ENCODE measurements around the gene MEIS1.

The MEIS1 gene

DNA sequence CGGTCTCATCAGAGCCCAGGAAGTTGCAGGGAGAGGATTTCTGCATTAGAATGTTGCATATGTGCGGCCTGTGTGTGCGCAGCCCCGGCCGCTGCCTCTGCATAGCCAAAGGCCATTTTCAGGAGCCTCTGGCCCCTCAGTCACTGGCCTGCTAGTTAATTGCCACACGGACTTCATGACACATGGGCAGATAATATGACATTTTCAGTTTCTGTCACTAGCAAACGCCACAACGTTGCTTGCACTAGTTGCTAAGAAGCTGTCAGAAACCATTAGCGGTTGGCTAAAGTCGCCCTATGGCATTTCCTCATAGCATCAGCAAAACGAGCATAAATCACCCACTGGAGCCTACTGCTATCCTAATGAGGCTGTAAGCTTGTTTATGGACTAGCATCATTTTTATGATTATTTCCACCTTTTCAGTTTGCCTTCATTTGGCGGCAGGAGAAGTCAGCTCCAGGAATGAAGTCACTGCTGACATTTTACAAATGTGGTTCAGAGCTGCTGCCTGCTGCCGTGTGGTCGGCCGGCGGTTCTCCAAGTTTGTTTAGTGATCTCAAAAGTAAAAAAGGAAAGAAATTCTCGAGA is 73.7 kb downstream of the MEIS1 start (continued):
- TF ChIP-seq, protein P1, sequence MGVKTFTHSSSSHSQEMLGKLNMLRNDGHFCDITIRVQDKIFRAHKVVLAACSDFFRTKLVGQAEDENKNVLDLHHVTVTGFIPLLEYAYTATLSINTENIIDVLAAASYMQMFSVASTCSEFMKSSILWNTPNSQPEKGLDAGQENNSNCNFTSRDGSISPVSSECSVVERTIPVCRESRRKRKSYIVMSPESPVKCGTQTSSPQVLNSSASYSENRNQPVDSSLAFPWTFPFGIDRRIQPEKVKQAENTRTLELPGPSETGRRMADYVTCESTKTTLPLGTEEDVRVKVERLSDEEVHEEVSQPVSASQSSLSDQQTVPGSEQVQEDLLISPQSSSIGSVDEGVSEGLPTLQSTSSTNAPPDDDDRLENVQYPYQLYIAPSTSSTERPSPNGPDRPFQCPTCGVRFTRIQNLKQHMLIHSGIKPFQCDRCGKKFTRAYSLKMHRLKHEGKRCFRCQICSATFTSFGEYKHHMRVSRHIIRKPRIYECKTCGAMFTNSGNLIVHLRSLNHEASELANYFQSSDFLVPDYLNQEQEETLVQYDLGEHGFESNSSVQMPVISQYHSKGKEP (tag by site-specific recombination; IDR thresholded peaks at IDR 0.05) = peak; percentile 27; the same call in 1 of the 2 replicates
- TF ChIP-seq YY1 (tag by site-specific recombination; IDR thresholded peaks at IDR 0.05) (no peak), ZNF530 (tag by site-specific recombination; IDR thresholded peaks at IDR 0.05; ENCODE audit: low read depth) (no peak), ZNF624 (tag by site-specific recombination; IDR thresholded peaks at IDR 0.05) (no peak), ZNF555 (tag by site-specific recombination; conservative IDR thresholded peaks at IDR 0.05) (no peak), ZBTB20 (tag by site-specific recombination; IDR thresholded peaks at IDR 0.05) (no peak), ZNF423 (tag by site-specific recombination; IDR thresholded peaks at IDR 0.05) (no peak), ZNF677 (tag by site-specific recombination; IDR thresholded peaks at IDR 0.05) (no peak), GLIS1 (tag by site-specific recombination; IDR thresholded peaks at IDR 0.05) (no peak), ZNF561 (tag by site-specific recombination; IDR thresholded peaks at IDR 0.05; ENCODE audit: borderline replicate concordance) (no peak), IKZF3 (tag by site-specific recombination; IDR thresholded peaks at IDR 0.05) (peak; percentile 37; the same call in 1 of the 2 replicates), KLF8 (tag by site-specific recombination; IDR thresholded peaks at IDR 0.05) (no peak), ZNF747 (tag by site-specific recombination; IDR thresholded peaks at IDR 0.05) (no peak), FEZF1 (tag by site-specific recombination; IDR thresholded peaks at IDR 0.05) (peak; percentile 65), MYNN (tag by site-specific recombination; IDR thresholded peaks at IDR 0.05; ENCODE audit: borderline replicate concordance) (no peak), ZNF600 (tag by site-specific recombination; IDR thresholded peaks at IDR 0.05) (no peak), OSR2 (tag by site-specific recombination; IDR thresholded peaks at IDR 0.05) (peak; percentile 51), GLI4 (tag by site-specific recombination; IDR thresholded peaks at IDR 0.05) (no peak), KLF16 (tag by site-specific recombination; IDR thresholded peaks at IDR 0.05) (no peak), ZNF37A (tag by site-specific recombination; IDR thresholded peaks at IDR 0.05) (no peak), ZNF335 (tag by site-specific recombination; conservative IDR thresholded peaks at IDR 0.05) (peak; percentile 50), ZNF112 (tag by site-specific recombination; IDR thresholded peaks at IDR 0.05) (no peak), SCRT2 (tag by site-specific recombination; IDR thresholded peaks at IDR 0.05) (peak; percentile 78), ZBTB48 (tag by site-specific recombination; IDR thresholded peaks at IDR 0.05) (no peak)
- TF ChIP-seq, protein P2, sequence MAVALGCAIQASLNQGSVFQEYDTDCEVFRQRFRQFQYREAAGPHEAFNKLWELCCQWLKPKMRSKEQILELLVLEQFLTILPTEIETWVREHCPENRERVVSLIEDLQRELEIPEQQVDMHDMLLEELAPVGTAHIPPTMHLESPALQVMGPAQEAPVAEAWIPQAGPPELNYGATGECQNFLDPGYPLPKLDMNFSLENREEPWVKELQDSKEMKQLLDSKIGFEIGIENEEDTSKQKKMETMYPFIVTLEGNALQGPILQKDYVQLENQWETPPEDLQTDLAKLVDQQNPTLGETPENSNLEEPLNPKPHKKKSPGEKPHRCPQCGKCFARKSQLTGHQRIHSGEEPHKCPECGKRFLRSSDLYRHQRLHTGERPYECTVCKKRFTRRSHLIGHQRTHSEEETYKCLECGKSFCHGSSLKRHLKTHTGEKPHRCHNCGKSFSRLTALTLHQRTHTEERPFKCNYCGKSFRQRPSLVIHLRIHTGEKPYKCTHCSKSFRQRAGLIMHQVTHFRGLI (tag by site-specific recombination; IDR thresholded peaks at IDR 0.05) = 0 out of 2 replicates have a peak, but pooled peaks have one; percentile 11
- TF ChIP-seq, protein P3, sequence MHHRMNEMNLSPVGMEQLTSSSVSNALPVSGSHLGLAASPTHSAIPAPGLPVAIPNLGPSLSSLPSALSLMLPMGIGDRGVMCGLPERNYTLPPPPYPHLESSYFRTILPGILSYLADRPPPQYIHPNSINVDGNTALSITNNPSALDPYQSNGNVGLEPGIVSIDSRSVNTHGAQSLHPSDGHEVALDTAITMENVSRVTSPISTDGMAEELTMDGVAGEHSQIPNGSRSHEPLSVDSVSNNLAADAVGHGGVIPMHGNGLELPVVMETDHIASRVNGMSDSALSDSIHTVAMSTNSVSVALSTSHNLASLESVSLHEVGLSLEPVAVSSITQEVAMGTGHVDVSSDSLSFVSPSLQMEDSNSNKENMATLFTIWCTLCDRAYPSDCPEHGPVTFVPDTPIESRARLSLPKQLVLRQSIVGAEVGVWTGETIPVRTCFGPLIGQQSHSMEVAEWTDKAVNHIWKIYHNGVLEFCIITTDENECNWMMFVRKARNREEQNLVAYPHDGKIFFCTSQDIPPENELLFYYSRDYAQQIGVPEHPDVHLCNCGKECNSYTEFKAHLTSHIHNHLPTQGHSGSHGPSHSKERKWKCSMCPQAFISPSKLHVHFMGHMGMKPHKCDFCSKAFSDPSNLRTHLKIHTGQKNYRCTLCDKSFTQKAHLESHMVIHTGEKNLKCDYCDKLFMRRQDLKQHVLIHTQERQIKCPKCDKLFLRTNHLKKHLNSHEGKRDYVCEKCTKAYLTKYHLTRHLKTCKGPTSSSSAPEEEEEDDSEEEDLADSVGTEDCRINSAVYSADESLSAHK (tag by site-specific recombination; IDR thresholded peaks at IDR 0.05) = no peak
- TF ChIP-seq, protein P4, sequence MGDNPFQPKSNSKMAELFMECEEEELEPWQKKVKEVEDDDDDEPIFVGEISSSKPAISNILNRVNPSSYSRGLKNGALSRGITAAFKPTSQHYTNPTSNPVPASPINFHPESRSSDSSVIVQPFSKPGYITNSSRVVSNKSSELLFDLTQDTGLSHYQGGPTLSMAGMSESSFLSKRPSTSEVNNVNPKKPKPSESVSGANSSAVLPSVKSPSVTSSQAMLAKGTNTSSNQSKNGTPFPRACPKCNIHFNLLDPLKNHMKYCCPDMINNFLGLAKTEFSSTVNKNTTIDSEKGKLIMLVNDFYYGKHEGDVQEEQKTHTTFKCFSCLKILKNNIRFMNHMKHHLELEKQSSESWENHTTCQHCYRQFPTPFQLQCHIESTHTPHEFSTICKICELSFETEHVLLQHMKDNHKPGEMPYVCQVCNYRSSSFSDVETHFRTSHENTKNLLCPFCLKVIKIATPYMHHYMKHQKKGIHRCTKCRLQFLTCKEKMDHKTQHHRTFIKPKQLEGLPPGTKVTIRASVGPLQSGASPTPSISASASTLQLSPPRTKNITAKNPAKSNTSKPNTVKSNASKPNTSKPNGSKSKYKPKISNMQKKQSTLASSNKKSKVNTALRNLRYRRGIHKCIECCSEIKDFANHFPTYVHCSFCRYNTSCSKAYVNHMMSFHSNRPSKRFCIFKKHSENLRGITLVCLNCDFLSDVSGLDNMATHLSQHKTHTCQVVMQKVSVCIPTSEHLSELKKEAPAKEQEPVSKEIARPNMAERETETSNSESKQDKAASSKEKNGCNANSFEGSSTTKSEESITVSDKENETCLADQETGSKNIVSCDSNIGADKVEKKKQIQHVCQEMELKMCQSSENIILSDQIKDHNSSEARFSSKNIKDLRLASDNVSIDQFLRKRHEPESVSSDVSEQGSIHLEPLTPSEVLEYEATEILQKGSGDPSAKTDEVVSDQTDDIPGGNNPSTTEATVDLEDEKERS (tag by site-specific recombination; IDR thresholded peaks at IDR 0.05) = no peak
- TF ChIP-seq, protein P5, sequence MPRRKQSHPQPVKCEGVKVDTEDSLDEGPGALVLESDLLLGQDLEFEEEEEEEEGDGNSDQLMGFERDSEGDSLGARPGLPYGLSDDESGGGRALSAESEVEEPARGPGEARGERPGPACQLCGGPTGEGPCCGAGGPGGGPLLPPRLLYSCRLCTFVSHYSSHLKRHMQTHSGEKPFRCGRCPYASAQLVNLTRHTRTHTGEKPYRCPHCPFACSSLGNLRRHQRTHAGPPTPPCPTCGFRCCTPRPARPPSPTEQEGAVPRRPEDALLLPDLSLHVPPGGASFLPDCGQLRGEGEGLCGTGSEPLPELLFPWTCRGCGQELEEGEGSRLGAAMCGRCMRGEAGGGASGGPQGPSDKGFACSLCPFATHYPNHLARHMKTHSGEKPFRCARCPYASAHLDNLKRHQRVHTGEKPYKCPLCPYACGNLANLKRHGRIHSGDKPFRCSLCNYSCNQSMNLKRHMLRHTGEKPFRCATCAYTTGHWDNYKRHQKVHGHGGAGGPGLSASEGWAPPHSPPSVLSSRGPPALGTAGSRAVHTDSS (tag by site-specific recombination; IDR thresholded peaks at IDR 0.05) = no peak
- TF ChIP-seq, protein P6, sequence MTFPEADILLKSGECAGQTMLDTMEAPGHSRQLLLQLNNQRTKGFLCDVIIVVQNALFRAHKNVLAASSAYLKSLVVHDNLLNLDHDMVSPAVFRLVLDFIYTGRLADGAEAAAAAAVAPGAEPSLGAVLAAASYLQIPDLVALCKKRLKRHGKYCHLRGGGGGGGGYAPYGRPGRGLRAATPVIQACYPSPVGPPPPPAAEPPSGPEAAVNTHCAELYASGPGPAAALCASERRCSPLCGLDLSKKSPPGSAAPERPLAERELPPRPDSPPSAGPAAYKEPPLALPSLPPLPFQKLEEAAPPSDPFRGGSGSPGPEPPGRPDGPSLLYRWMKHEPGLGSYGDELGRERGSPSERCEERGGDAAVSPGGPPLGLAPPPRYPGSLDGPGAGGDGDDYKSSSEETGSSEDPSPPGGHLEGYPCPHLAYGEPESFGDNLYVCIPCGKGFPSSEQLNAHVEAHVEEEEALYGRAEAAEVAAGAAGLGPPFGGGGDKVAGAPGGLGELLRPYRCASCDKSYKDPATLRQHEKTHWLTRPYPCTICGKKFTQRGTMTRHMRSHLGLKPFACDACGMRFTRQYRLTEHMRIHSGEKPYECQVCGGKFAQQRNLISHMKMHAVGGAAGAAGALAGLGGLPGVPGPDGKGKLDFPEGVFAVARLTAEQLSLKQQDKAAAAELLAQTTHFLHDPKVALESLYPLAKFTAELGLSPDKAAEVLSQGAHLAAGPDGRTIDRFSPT (tag by site-specific recombination; IDR thresholded peaks at IDR 0.05) = no peak

Data from HEK293 (cell line).